Skeletal muscle satellite cell (primary cell): ENCODE data around the gene ATP2A2. TPM values are rescaled to one million over a fixed set of nuclear protein-coding genes. Genes with fewer than 3 reads are reported as not detected.

ENCODE experiments used
- H3K27me3 ChIP-seq: 2 replicates; pipeline ENCODE4 v1.7.0; 2013; ENCODE audit warnings: low read length; ENCODE audit not compliant: control insufficient read depth, insufficient read depth
- H3K36me3 ChIP-seq: 2 replicates; pipeline ENCODE4 v1.7.0; 2013; ENCODE audit warnings: mild to moderate bottlenecking, control low read depth, low read length; ENCODE audit not compliant: insufficient read depth
- H3K4me1 ChIP-seq: 2 replicates; pipeline ENCODE4 v1.7.0; 2013; ENCODE audit warnings: low read length; ENCODE audit not compliant: control insufficient read depth, insufficient read depth
- H3K4me2 ChIP-seq: 2 replicates; pipeline ENCODE4 v1.7.0; 2013; ENCODE audit warnings: mild to moderate bottlenecking, low read length
- H3K4me3 ChIP-seq: 2 replicates; pipeline ENCODE4 v1.7.0; 2013; ENCODE audit warnings: low read length
- H3K9ac ChIP-seq: 2 replicates; pipeline ENCODE4 v1.7.0; 2013; ENCODE audit warnings: mild to moderate bottlenecking, low read depth, low read length, moderate library complexity
- H3K9me3 ChIP-seq: replicated peaks from 2 replicates; pipeline ENCODE4 v1.7.0; 2013; ENCODE audit warnings: mild to moderate bottlenecking, control low read depth, low read length
- total RNA-seq: library from RNA; depleted of rRNA; stranded (reverse); fragments of >200 nt; gene quantifications from 2 replicates; pipeline ENCODE4 v1.2.3, GENCODE V29; 2012; rRNA removed

The ATP2A2 gene
- total RNA-seq = 110 and 141 TPM in 2 replicates

GRCh38 chr12:110280779-110281548, at the start of gene ATP2A2:
TSS of gene ATP2A2 (plus strand) at chr12:110281247. CDS start at chr12:110281790, 543 bp downstream.
- peaks cover 30% of the 10 kb centered on the region for H3K36me3 ChIP-seq
- no peaks in the 10 kb centered on the region for H3K27me3 ChIP-seq
- H3K4me2 ChIP-seq = peak within 1 kb of the TSS; percentile 97
- H3K4me3 ChIP-seq = peak within 1 kb of the TSS; percentile 83
- H3K4me1 ChIP-seq = peaks cover 34% of the 10 kb centered on the region
- H3K9me3 ChIP-seq = no peaks in the 10 kb centered on the region
- H3K9ac ChIP-seq = peak within 1 kb of the TSS; percentile 95

GRCh38 chr12:110233212-110233903, 47.7 kb upstream of the ATP2A2 start:
- Histone ChIP-seq H3K4me1 (no peaks in the 10 kb centered on the region), H3K4me2 (no peak overlapping the region), H3K27me3 (no peaks in the 10 kb centered on the region), H3K4me3 (no peak overlapping the region), H3K36me3 (no peaks in the 10 kb centered on the region), H3K9me3 (no peaks in the 10 kb centered on the region), H3K9ac (no peak overlapping the region)

- H3K9me3 ChIP-seq = no peaks in the 10 kb centered on the region
- no peaks in the 10 kb centered on the region for H3K27me3 ChIP-seq
- no peak overlapping the region for H3K9ac ChIP-seq
- H3K4me1 ChIP-seq = no peaks in the 10 kb centered on the region
- H3K4me3 ChIP-seq = no peak overlapping the region
- no peak overlapping the region for H3K4me2 ChIP-seq
- H3K36me3 ChIP-seq = no peaks in the 10 kb centered on the region
Measured at GRCh38 chr12:110234331-110234751, 46.7 kb upstream of the ATP2A2 start.

- Histone ChIP-seq H3K9ac (no peak overlapping the region), H3K27me3 (no peaks in the 10 kb centered on the region), H3K4me2 (no peak overlapping the region), H3K4me3 (no peak overlapping the region), H3K4me1 (no peaks in the 10 kb centered on the region), H3K36me3 (no peaks in the 10 kb centered on the region), H3K9me3 (no peaks in the 10 kb centered on the region)
Measured at GRCh38 chr12:110234755-110235154, 46.3 kb upstream of the ATP2A2 start.

GRCh38 chr12:110235383-110235782, 45.7 kb upstream of the ATP2A2 start:
- Histone ChIP-seq H3K4me2 (no peak overlapping the region), H3K36me3 (no peaks in the 10 kb centered on the region), H3K4me3 (no peak overlapping the region), H3K9ac (no peak overlapping the region), H3K27me3 (no peaks in the 10 kb centered on the region), H3K4me1 (no peaks in the 10 kb centered on the region), H3K9me3 (no peaks in the 10 kb centered on the region)

- Histone ChIP-seq H3K4me2 (no peak overlapping the region), H3K4me3 (no peak overlapping the region), H3K9ac (no peak overlapping the region), H3K4me1 (no peaks in the 10 kb centered on the region), H3K36me3 (no peaks in the 10 kb centered on the region), H3K9me3 (no peaks in the 10 kb centered on the region), H3K27me3 (no peaks in the 10 kb centered on the region)
Measured at GRCh38 chr12:110243227-110243626, 37.8 kb upstream of the ATP2A2 start.

GRCh38 chr12:110244372-110244771, 36.7 kb upstream of the ATP2A2 start:
- Histone ChIP-seq H3K36me3 (no peaks in the 10 kb centered on the region), H3K4me1 (no peaks in the 10 kb centered on the region), H3K9ac (no peak overlapping the region), H3K27me3 (no peaks in the 10 kb centered on the region), H3K9me3 (no peaks in the 10 kb centered on the region), H3K4me2 (no peak overlapping the region), H3K4me3 (no peak overlapping the region)

- H3K4me2 ChIP-seq = no peak overlapping the region
- H3K9ac ChIP-seq = no peak overlapping the region
- H3K36me3 ChIP-seq = no peaks in the 10 kb centered on the region
- H3K4me3 ChIP-seq = no peak overlapping the region
- no peaks in the 10 kb centered on the region for H3K9me3 ChIP-seq
- no peaks in the 10 kb centered on the region for H3K4me1 ChIP-seq
- no peaks in the 10 kb centered on the region for H3K27me3 ChIP-seq
Measured at GRCh38 chr12:110244829-110245228, 36.2 kb upstream of the ATP2A2 start.

GRCh38 chr12:110245369-110245772, 35.7 kb upstream of the ATP2A2 start:
- H3K4me3 ChIP-seq = no peak overlapping the region
- no peaks in the 10 kb centered on the region for H3K36me3 ChIP-seq
- H3K9ac ChIP-seq = no peak overlapping the region
- H3K4me1 ChIP-seq = no peaks in the 10 kb centered on the region
- H3K27me3 ChIP-seq = no peaks in the 10 kb centered on the region
- H3K9me3 ChIP-seq = no peaks in the 10 kb centered on the region
- H3K4me2 ChIP-seq = no peak overlapping the region

- Histone ChIP-seq H3K4me1 (no peaks in the 10 kb centered on the region), H3K36me3 (no peaks in the 10 kb centered on the region), H3K27me3 (no peaks in the 10 kb centered on the region), H3K9ac (no peak overlapping the region), H3K9me3 (no peaks in the 10 kb centered on the region), H3K4me2 (no peak overlapping the region), H3K4me3 (no peak overlapping the region)
Measured at GRCh38 chr12:110246636-110247339, 34.3 kb upstream of the ATP2A2 start.

- Histone ChIP-seq H3K27me3 (no peaks in the 10 kb centered on the region), H3K4me1 (no peaks in the 10 kb centered on the region), H3K36me3 (no peaks in the 10 kb centered on the region), H3K4me2 (no peak overlapping the region), H3K9ac (no peak overlapping the region), H3K9me3 (no peaks in the 10 kb centered on the region), H3K4me3 (no peak overlapping the region)
Measured at GRCh38 chr12:110247340-110248095, 33.5 kb upstream of the ATP2A2 start.
